Type B pancreatic cell (in vitro differentiated cells): ENCODE results near the gene SETX. TPM values are rescaled to one million over a fixed set of nuclear protein-coding genes. Genes with fewer than 3 reads are reported as not detected.

ENCODE experiments used
- DNase-seq: peaks from one replicate; pipeline ENCODE4 v3.0.0; 2021; ENCODE audit warnings: mixed read lengths; ENCODE audit not compliant: unreplicated experiment; ENCODE audit errors: extremely low spot score
- H3K27ac Mint-ChIP-seq: 2 replicates; pipeline ENCODE4 v1.8.0; 2021; ENCODE audit warnings: mild to moderate bottlenecking, mixed read lengths
- H3K27me3 Mint-ChIP-seq: 2 replicates; pipeline ENCODE4 v1.8.0; 2021; ENCODE audit warnings: mixed read lengths
- H3K36me3 Mint-ChIP-seq: 2 replicates; pipeline ENCODE4 v1.8.0; 2021; ENCODE audit warnings: mixed read lengths
- H3K4me1 Mint-ChIP-seq: one replicate; pipeline ENCODE4 v1.8.0; 2021; ENCODE audit warnings: mixed read lengths; ENCODE audit not compliant: unreplicated experiment
- H3K4me3 Mint-ChIP-seq: 2 replicates; pipeline ENCODE4 v1.8.0; 2021; ENCODE audit warnings: mild to moderate bottlenecking, mixed read lengths
- H3K9me3 Mint-ChIP-seq: 2 replicates; pipeline ENCODE4 v1.8.0; 2021; ENCODE audit warnings: mixed read lengths
- total RNA-seq: library from RNA; stranded (reverse); gene quantifications from 2 replicates; pipeline ENCODE4 v1.2.1, GENCODE V29; 2021; ENCODE audit warnings: low replicate concordance
- TF ChIP-seq, protein P1 (sequence below): fragments of 200-600 bp; sonication (generic); conservative IDR thresholded peaks from 2 replicates; pipeline ENCODE4 v1.5.0; 2021; ENCODE audit warnings: antibody characterized with exemption, mild to moderate bottlenecking

SETX gene
- total RNA-seq, 1 donor from 2014 or later = 43.3 TPM

DNA sequence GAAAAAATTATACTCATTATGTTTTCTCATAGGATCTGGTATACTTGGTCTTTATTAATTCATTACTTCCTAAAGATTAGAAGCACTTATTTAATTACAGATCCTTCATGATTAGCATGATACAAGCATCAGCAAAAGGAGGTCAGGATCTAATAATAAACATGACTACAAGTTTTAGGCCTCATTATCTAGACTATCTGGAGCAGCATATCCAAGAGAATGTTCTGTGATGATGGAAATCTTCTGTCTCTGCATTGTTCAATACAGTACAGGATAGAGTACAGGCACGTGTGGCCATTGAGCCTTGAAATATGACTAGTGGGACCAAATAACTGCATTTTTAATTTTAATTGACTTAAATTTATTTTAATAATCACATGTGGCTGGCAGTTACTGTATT, 21.2 kb downstream of the SETX start:
- Mint-ChIP-seq H3K27me3 (no peaks in the 10 kb centered on the region), H3K4me1 (no peaks in the 10 kb centered on the region), H3K27ac (no peak overlapping the region), H3K4me3 (no peak overlapping the region), H3K36me3 (peaks cover 64% of the 10 kb centered on the region), H3K9me3 (no peaks in the 10 kb centered on the region)
- TF ChIP-seq, protein P1, sequence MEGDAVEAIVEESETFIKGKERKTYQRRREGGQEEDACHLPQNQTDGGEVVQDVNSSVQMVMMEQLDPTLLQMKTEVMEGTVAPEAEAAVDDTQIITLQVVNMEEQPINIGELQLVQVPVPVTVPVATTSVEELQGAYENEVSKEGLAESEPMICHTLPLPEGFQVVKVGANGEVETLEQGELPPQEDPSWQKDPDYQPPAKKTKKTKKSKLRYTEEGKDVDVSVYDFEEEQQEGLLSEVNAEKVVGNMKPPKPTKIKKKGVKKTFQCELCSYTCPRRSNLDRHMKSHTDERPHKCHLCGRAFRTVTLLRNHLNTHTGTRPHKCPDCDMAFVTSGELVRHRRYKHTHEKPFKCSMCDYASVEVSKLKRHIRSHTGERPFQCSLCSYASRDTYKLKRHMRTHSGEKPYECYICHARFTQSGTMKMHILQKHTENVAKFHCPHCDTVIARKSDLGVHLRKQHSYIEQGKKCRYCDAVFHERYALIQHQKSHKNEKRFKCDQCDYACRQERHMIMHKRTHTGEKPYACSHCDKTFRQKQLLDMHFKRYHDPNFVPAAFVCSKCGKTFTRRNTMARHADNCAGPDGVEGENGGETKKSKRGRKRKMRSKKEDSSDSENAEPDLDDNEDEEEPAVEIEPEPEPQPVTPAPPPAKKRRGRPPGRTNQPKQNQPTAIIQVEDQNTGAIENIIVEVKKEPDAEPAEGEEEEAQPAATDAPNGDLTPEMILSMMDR = no peak
- no peak for DNase-seq

DNA sequence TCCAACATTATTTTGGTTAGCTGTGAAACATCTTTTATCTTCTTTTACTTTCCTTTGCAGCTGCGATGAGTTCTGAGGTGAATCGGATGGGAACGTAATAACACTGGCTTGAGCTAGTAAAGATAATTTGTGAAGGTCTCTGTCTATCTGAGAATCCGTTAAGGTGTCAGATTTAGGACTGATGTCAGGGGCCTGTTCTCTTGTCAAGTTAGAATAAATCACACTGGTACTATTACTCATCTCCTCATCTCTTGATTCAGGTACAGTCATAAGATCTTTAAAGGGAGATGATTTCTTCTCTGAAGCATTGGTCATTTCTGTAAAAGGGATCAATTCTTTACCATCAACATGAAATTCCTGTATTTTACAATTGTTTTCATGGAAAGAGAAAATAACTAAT, 26.2 kb downstream of the SETX start:
- Mint-ChIP-seq H3K4me1 (peaks cover 5% of the 10 kb centered on the region), H3K9me3 (no peaks in the 10 kb centered on the region), H3K27me3 (no peaks in the 10 kb centered on the region), H3K27ac (no peak overlapping the region), H3K4me3 (no peak overlapping the region), H3K36me3 (peaks cover 67% of the 10 kb centered on the region)
- TF ChIP-seq, protein P1 = no peak
- no peak for DNase-seq

DNA sequence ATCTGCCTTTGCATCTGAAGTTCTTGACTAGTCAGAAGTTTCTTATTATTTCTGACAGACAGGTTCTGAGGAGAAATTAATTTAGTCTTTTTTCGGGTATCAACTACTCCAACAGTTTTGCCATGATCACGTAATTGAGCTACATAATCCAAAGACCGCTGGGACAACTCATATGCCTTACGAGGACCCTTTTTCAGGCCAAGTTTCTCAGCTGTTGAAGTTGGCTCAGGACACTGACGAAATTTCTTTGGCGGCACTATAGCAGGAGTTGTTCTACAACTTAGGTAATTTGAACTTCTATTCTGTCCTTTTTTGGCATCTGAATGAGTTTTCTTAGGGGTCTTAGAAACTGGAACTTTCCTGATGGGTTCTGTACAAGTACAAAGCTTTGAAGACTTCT, 27.2 kb downstream of the SETX start:
- no peak overlapping the region for H3K27ac Mint-ChIP-seq
- H3K36me3 Mint-ChIP-seq = peaks cover 65% of the 10 kb centered on the region
- DNase-seq = no peak
- H3K4me1 Mint-ChIP-seq = peaks cover 5% of the 10 kb centered on the region
- H3K4me3 Mint-ChIP-seq = no peak overlapping the region
- no peaks in the 10 kb centered on the region for H3K27me3 Mint-ChIP-seq
- TF ChIP-seq, protein P1 = no peak
- H3K9me3 Mint-ChIP-seq = no peaks in the 10 kb centered on the region

DNA sequence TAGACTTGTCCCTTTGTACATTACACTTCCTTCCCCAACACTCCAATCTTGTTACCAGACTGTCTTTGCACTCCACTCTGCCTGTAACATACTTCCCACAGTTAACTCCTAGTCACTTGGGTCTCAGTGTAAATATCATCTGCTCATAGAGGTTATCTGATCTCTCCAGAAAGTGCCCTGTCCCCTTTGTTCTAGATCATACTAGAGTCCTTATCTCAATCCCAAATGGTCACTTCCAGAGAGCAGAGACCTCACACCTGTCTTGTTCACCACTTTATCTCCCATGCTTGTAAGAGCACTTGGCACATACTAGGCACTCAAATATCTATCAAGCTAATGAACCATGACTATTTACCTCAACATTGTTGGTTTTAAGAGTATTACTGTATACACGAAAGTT, 30.4 kb downstream of the SETX start:
- peaks cover 51% of the 10 kb centered on the region for H3K36me3 Mint-ChIP-seq

DNA sequence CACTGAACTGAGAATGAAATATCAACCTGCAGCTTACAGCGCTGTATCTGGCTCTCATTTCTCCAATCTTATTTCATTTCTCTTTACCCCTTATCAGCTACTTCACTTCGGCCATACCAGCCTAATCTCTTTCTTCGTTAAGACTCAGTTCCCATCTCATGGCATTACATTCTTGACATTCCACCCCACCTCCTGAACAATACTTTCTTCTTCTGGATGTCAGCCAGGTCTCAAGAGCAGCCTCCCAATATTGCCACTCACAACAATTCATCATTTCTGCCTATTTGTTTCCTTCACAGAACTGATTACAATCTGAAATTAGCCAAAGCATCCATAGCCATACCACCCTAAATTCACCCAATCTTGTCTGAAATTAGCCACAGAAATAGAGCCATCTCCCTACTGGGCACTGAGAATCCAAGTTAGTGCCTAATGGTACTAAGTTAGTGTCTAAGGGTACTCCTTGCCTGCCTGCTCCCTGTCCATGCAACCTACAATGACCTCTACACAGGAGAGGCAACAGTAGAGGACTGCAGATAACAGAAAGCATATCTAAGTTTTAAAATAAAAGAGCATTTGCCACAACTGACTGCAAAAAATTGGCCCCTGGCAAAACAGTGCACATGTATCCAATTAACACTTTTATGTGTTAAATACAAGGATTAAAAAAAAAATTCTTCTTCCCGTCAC, 35.2 kb downstream of the SETX start:
- H3K4me1 Mint-ChIP-seq = peaks cover 9% of the 10 kb centered on the region
- H3K27me3 Mint-ChIP-seq = no peaks in the 10 kb centered on the region

More for the DNA sequence above, 30.4 kb downstream of the SETX start:
- H3K27ac Mint-ChIP-seq = no peak overlapping the region
- TF ChIP-seq, protein P1 = no peak
- H3K4me1 Mint-ChIP-seq = peaks cover 9% of the 10 kb centered on the region
- no peak overlapping the region for H3K4me3 Mint-ChIP-seq
- DNase-seq = no peak
- no peaks in the 10 kb centered on the region for H3K9me3 Mint-ChIP-seq
- no peaks in the 10 kb centered on the region for H3K27me3 Mint-ChIP-seq

More for the DNA sequence above, 35.2 kb downstream of the SETX start:
- Mint-ChIP-seq H3K27ac (peak overlapping the region; percentile 25), H3K36me3 (peaks cover 28% of the 10 kb centered on the region), H3K9me3 (no peaks in the 10 kb centered on the region), H3K4me3 (no peak overlapping the region)
- DNase-seq = no peak
- TF ChIP-seq, protein P1 = no peak
